Heart left ventricle (tissue), 16 donors: ENCODE measurements around the gene TAPT1. TPM values are rescaled to one million over a fixed set of nuclear protein-coding genes. Genes with fewer than 3 reads are reported as not detected.

Experiments
- ATAC-seq, 4 donors: fragments of 200-7000 bp; cut with Tn5 transposase; one replicate each; pipeline ENCODE4 v1.9.1; 2020 to 2022; ENCODE audit warnings: moderate library complexity in 4 of 4, mild to moderate bottlenecking in 3 of 4, moderate number of reproducible peaks in 1 of 4
- DNase-seq, 5 donors: peaks; one replicate each; pipeline ENCODE4 v3.0.0-alpha.2; 2020
- H3K27ac ChIP-seq, 12 donors: fragments of 200-600 bp; sonication (generic) in 4 of 12; one replicate each; pipeline versions ENCODE4 v1.5.0 to v1.8.0; 2016 to 2022; ENCODE audit warnings: mild to moderate bottlenecking in 2 of 12
- H3K27me3 ChIP-seq, 9 donors: fragments of 200-600 bp; sonication (generic) in 2 of 9; one replicate each; pipeline versions ENCODE4 v1.5.1 to v1.8.0; 2016 to 2022; ENCODE audit warnings: mild to moderate bottlenecking in 3 of 9
- H3K36me3 ChIP-seq, 9 donors: fragments of 200-600 bp; sonication (generic) in 2 of 9; one replicate each; pipeline versions ENCODE4 v1.5.0 to v1.8.0; 2018 to 2022; ENCODE audit warnings: mild to moderate bottlenecking in 2 of 9
- H3K4me1 ChIP-seq, 12 donors: fragments of 200-600 bp; sonication (generic) in 4 of 12; one replicate each; pipeline versions ENCODE4 v1.5.0 to v1.8.0; 2016 to 2022; ENCODE audit warnings: mild to moderate bottlenecking in 3 of 12
- H3K4me3 ChIP-seq, 12 donors: fragments of 200-600 bp; sonication (generic) in 4 of 12; one replicate each; pipeline versions ENCODE4 v1.5.0 to v1.8.0; 2017 to 2022; ENCODE audit warnings: mild to moderate bottlenecking in 9 of 12, moderate library complexity in 4 of 12
- H3K9me3 ChIP-seq, 12 donors: fragments of 200-600 bp; sonication (generic) in 4 of 12; one replicate each; pipeline versions ENCODE4 v1.5.0 to v1.8.0; 2016 to 2022; ENCODE audit warnings: mild to moderate bottlenecking in 1 of 12
- CTCF ChIP-seq, 12 donors: fragments of 200-600 bp; sonication (generic) in 4 of 12; IDR thresholded peaks; one replicate each; pipeline versions ENCODE4 v1.5.0 to v1.8.0; 2018 to 2022; ENCODE audit warnings: antibody characterized with exemption in 12 of 12, mild to moderate bottlenecking in 5 of 12
- POLR2A ChIP-seq, 2 donors: fragments of 450-650 bp; IDR thresholded peaks; one replicate each; pipeline ENCODE4 v1.6.1; 2017; ENCODE audit warnings: antibody characterized with exemption in 2 of 2, mild to moderate bottlenecking in 2 of 2, moderate library complexity in 2 of 2
- WGBS, 4 donors: extraction: QIAGEN DNeasy Blood & Tissue Kit in 2 of 4; methylation state at CpG; one replicate each; pipeline versions ENCODE4 v1.1.5 to v1.1.7; 2013 to 2018; 5-methylcytosine and 5-hydroxymethylcytosine counted together
- intact Hi-C, 10 donors: fragments of 100-400 bp; cut with DNase I; formaldehyde crosslinking; loops; one replicate each; pipeline versions ENCODE4 v1.11.1 to v1.14.2; 2022
- polyA plus RNA-seq, 2 donors: library from polyadenylated mRNA; stranded (reverse); fragments of 200-250 nt; gene quantifications; one replicate each; pipeline ENCODE4 v1.2.3, GENCODE V29; 2013
- total RNA-seq, 9 donors: library from RNA; depleted of rRNA in 2 of 9; stranded (reverse); fragments of >200 nt in 2 of 9; fragmentation: NEBNext Ultra II Directional in 3 of 9; extraction: Animal tissue kit (Norgen Biotek cat#: 25700) in 3 of 9; gene quantifications; one replicate each; pipeline versions ENCODE4 v1.1.0 to v1.2.4, GENCODE V29; 2016 to 2023
- donor health status: ischemic (EF 13 %, LVEDD 7.1; RV severe dilation, severe dysfunction).
- donor health status: healthy with polysubstance abuse.
- donor health status: DM: no; HTN: yes; CAD: no.
- donor health status: DM: no; HTN: no; CAD: no.
- donor health status: ischemic (EF 25% LVEDD 6.9; RV normal size, moderate dysfunction).
- donor health status: ischemic (EF 25% LVEDD 5.7; RV mildly dilated, moderate dysfunction).
- donor health status: healthy.
- donor health status: DM: yes; HTN: yes; CAD: no.
- donor health status: ischemic (EF 35%, LVEDD 5.7; RV mildly dilated, moderate dysfunction).
- donor health status: nonischemic (EF 11% LVEDD 7.7; RV severe dilation, severe dysfunction).
- donor health status: DM: yes; HTN: yes; CAD: no.
- donor health status: PGD.
- donor health status: ischemic (EF 29% LVEDD 5.4; RV normal size, mild dysfunction).
- donor health status: nonischemic (EF 23%, LVEDD 6.1; RV moderate dilation, normal function).

The TAPT1 gene
- total and polyA plus RNA-seq, 11 donors, result 12.3 to 53.4 (median 34.9) TPM

- Histone ChIP-seq H3K4me1 (peaks cover 0 to 3% (median 0%) of the 10 kb centered on the region in 12 donors), H3K9me3 (peaks cover 0 to 36% (median 13%) of the 10 kb centered on the region in 12 donors), H3K4me3 (no peak overlapping the region), H3K27me3 (no peaks in the 10 kb centered on the region), H3K36me3 (no peaks in the 10 kb centered on the region), H3K27ac (no peak overlapping the region)
- intact Hi-C loops, result no loop called here
- no peak for TF ChIP-seq CTCF (IDR thresholded peaks at IDR 0.05)
- TF ChIP-seq POLR2A (IDR thresholded peaks at IDR 0.05), result no peak
- ATAC-seq (no peak), DNase-seq (no peak)
- WGBS, 4 donors, result 83 to 93% (median 89%) methylated on average over 5 of the region's 5 CpGs
These were observed 83.5 kb downstream of the TAPT1 start for GRCh38 chr4:16142598-16143310.

- no peaks in the 10 kb centered on the region for H3K36me3 ChIP-seq
- H3K4me3 ChIP-seq, result no peak overlapping the region
- H3K4me1 ChIP-seq, result peaks cover 0 to 3% (median 0%) of the 10 kb centered on the region in 12 donors
- peaks cover 0 to 29% (median 13%) of the 10 kb centered on the region in 12 donors for H3K9me3 ChIP-seq
- TF ChIP-seq CTCF (IDR thresholded peaks at IDR 0.05) (no peak), POLR2A (IDR thresholded peaks at IDR 0.05) (no peak)
- no peak overlapping the region for H3K27ac ChIP-seq
- peak in 2 of 4 donors; percentile 18 to 36 for ATAC-seq
- intact Hi-C loops, result no loop called here
- no peaks in the 10 kb centered on the region for H3K27me3 ChIP-seq
- no peak for DNase-seq
These were observed 85.4 kb downstream of the TAPT1 start for GRCh38 chr4:16140879-16141249.

GRCh38 chr4:16140231-16140878, 85.9 kb downstream of the TAPT1 start:
- WGBS, 4 donors, result 88 to 96% (median 90%) methylated on average over 4 of the region's 4 CpGs
- DNase-seq, result no peak
- intact Hi-C loops, result no loop called here
- TF ChIP-seq CTCF (IDR thresholded peaks at IDR 0.05), result no peak
- ATAC-seq, result no peak
- no peaks in the 10 kb centered on the region for H3K36me3 ChIP-seq
- peaks cover 0 to 24% (median 12%) of the 10 kb centered on the region in 12 donors for H3K9me3 ChIP-seq
- peaks cover 0 to 3% (median 0%) of the 10 kb centered on the region in 12 donors for H3K4me1 ChIP-seq
- H3K4me3 ChIP-seq, result no peak overlapping the region
- no peaks in the 10 kb centered on the region for H3K27me3 ChIP-seq
- no peak overlapping the region for H3K27ac ChIP-seq

- Histone ChIP-seq H3K4me3 (no peak overlapping the region), H3K9me3 (peaks cover 0 to 13% (median 2%) of the 10 kb centered on the region in 12 donors), H3K27me3 (no peaks in the 10 kb centered on the region), H3K4me1 (peaks cover 0 to 3% (median 0%) of the 10 kb centered on the region in 12 donors), H3K27ac (no peak overlapping the region), H3K36me3 (no peaks in the 10 kb centered on the region)
- no peak for ATAC-seq
- no peak for DNase-seq
- intact Hi-C loops, result no loop called here
- WGBS, 4 donors, result 88 to 95% (median 95%) methylated on average over 8 of the region's 8 CpGs
- TF ChIP-seq CTCF (IDR thresholded peaks at IDR 0.05), result no peak
These were observed 87.0 kb downstream of the TAPT1 start for GRCh38 chr4:16139066-16139945.
